Pons (tissue), 1 donor: Measurements from ENCODE around the gene ST6GALNAC3.
A peak's percentile ranks its signal among the peaks of the same experiment; 100 is the strongest.
"Not testable (repeated sequence)": the region's sequence is repeated elsewhere in the genome, so short reads cannot be mapped to it uniquely, and the experiment has no call there.

ENCODE experiments used
- DNase-seq: peaks from one replicate; pipeline ENCODE4 v3.0.0-alpha.2; 2016; ENCODE audit warnings: low spot score

Gene ST6GALNAC3

GRCh38 chr1:76341816-76342215, 267.3 kb downstream of the ST6GALNAC3 start:
- not testable (repeated sequence) for DNase-seq

GRCh38 chr1:76343356-76343755, 268.8 kb downstream of the ST6GALNAC3 start:
- DNase-seq = no peak

GRCh38 chr1:76351655-76352054, 277.1 kb downstream of the ST6GALNAC3 start:
- DNase-seq = no peak

- DNase-seq = no peak
Observed at GRCh38 chr1:76352741-76353435, 278.3 kb downstream of the ST6GALNAC3 start.

- no peak for DNase-seq
Observed at GRCh38 chr1:76354236-76354635, 279.7 kb downstream of the ST6GALNAC3 start.

GRCh38 chr1:76366726-76367125, 292.2 kb downstream of the ST6GALNAC3 start:
- no peak for DNase-seq

GRCh38 chr1:76371941-76372340, 297.4 kb downstream of the ST6GALNAC3 start:
- DNase-seq = no peak

- DNase-seq = no peak
Observed at GRCh38 chr1:76374086-76374485, 299.5 kb downstream of the ST6GALNAC3 start.

GRCh38 chr1:76377247-76377646, 302.7 kb downstream of the ST6GALNAC3 start:
- DNase-seq = no peak

GRCh38 chr1:76379506-76379905, 305.0 kb downstream of the ST6GALNAC3 start:
- DNase-seq = no peak

GRCh38 chr1:76381450-76382097, 307.0 kb downstream of the ST6GALNAC3 start:
- no peak for DNase-seq

- no peak for DNase-seq
Observed at GRCh38 chr1:76388261-76388660, 313.7 kb downstream of the ST6GALNAC3 start.

- DNase-seq = peak; percentile 65
Observed at GRCh38 chr1:76390456-76390855, 315.9 kb downstream of the ST6GALNAC3 start.

- DNase-seq = no peak
Observed at GRCh38 chr1:76395059-76395458, 320.5 kb downstream of the ST6GALNAC3 start.

GRCh38 chr1:76402128-76402527, 327.6 kb downstream of the ST6GALNAC3 start:
- no peak for DNase-seq

- DNase-seq = peak; percentile 65
Observed at GRCh38 chr1:76408303-76408702, 333.8 kb downstream of the ST6GALNAC3 start.

- DNase-seq = no peak
Observed at GRCh38 chr1:76410499-76410898, 336.0 kb downstream of the ST6GALNAC3 start.

GRCh38 chr1:76418531-76418930, 344.0 kb downstream of the ST6GALNAC3 start:
- no peak for DNase-seq

- DNase-seq = no peak
Observed at GRCh38 chr1:76419603-76420002, 345.1 kb downstream of the ST6GALNAC3 start.

GRCh38 chr1:76425201-76426145, 350.9 kb downstream of the ST6GALNAC3 start:
- DNase-seq = no peak

- no peak for DNase-seq
Observed at GRCh38 chr1:76426606-76427005, 352.1 kb downstream of the ST6GALNAC3 start.

- DNase-seq = no peak
Observed at GRCh38 chr1:76428028-76428427, 353.5 kb downstream of the ST6GALNAC3 start.

- DNase-seq = no peak
Observed at GRCh38 chr1:76430531-76430930, 356.0 kb downstream of the ST6GALNAC3 start.
